ENCODE results near the gene RIMKLA. TPM values are rescaled to one million over a fixed set of nuclear protein-coding genes. Genes with fewer than 3 reads are reported as not detected.

Gene RIMKLA
- total and polyA plus RNA-seq, 2 of the 13 experiments (the other 11 are each of a cell fraction or from before 2014, with no cell fraction given), result 2.5 to 3.8 TPM

- TF ChIP-seq BRF2 (CRISPR knock-in tag; IDR thresholded peaks at IDR 0.05) (no peak), AGO1 (IDR thresholded peaks at IDR 0.05; ENCODE audit: low read depth, low read length, poor library complexity, severe bottlenecking) (no peak), ZNF484 (CRISPR knock-in tag; IDR thresholded peaks at IDR 0.05; ENCODE audit: borderline replicate concordance, low read depth) (no peak)
Observed at GRCh38 chr1:42368096-42368795, 12.3 kb upstream of the RIMKLA start (continued).

GRCh38 chr1:42369471-42369870, 11.1 kb upstream of the RIMKLA start:
- no peak overlapping the region for H3K4me3 ChIP-seq (replicated peaks in 1 of 3; ENCODE audit: insufficient read depth in 1 of 3, low read depth in 2 of 3, low read length in 3 of 3)
- no peak overlapping the region for H3K27ac ChIP-seq (ENCODE audit: extremely low read length, insufficient read depth, low read length)
- H3K9me3 ChIP-seq (ENCODE audit: low read length), result no peaks in the 10 kb centered on the region
- no peaks in the 10 kb centered on the region for H3K79me2 ChIP-seq (ENCODE audit: insufficient read depth, low read length)
- 0 out of 5 replicates have a peak, but pooled peaks cover 0 to 3% of the 10 kb centered on the region in 2 experiments for H3K27me3 ChIP-seq (ENCODE audit: control insufficient read depth in 1 of 2, insufficient read depth in 2 of 2, low read length in 2 of 2)
- BruUV-seq (replicated peaks), result no TSS peak
- POLR2A ChIA-PET, result no interaction called here
- no peak overlapping the region for H2AFZ ChIP-seq (ENCODE audit: low read length)
- DNase-seq (ENCODE audit: low spot score) (no peak), ATAC-seq (no peak), FAIRE-seq (no peak)
- H3K4me1 ChIP-seq (ENCODE audit: insufficient read depth, low read length), result 0 out of 2 replicates have a peak, but pooled peaks cover 6% of the 10 kb centered on the region
- intact Hi-C loops (cut with micrococcal nuclease; ENCODE audit: unreplicated experiment) (no loop called here), in situ Hi-C loops (cut with HindIII; ENCODE audit: extremely low pct_ligation_motif_present, low pct_unique_long_range_greater_than_20kb) (no loop called here)
- H3K36me3 ChIP-seq (replicated peaks in 1 of 2; ENCODE audit: control insufficient read depth in 1 of 2, insufficient read depth in 2 of 2, low read length in 2 of 2), result no peaks in the 10 kb centered on the region
- H3K4me2 ChIP-seq (ENCODE audit: low read depth, low read length), result no peak overlapping the region
- TF ChIP-seq HMGXB4 (CRISPR knock-in tag; IDR thresholded peaks at IDR 0.05; ENCODE audit: borderline replicate concordance in 1 of 2, low read depth in 1 of 2), result no peak
- no peak for TF ChIP-seq SRSF1 (optimal IDR thresholded peaks at IDR 0.05; ENCODE audit: low read depth, low read length)
- no peak for TF ChIP-seq CCAR2 (optimal IDR thresholded peaks at IDR 0.05; ENCODE audit: low read depth, low read length)
- TF ChIP-seq ZNF75D (CRISPR knock-in tag; IDR thresholded peaks at IDR 0.05; ENCODE audit: borderline replicate concordance), result no peak
- WGBS (ENCODE audit: low lambda C conversion rate), result 0% methylated on average over 1 of the region's 1 CpG
- CTCF ChIA-PET (ENCODE audit: low intra/inter-chr PET ratio, low total read pairs), result no interaction called here
- no peaks in the 10 kb centered on the region for H4K20me1 ChIP-seq (ENCODE audit: insufficient read depth, low read length)
- H3K9ac ChIP-seq (ENCODE audit: insufficient read depth, low read depth, low read length), result no peak overlapping the region

Data from HepG2 (cell line).